Fibroblast of skin of right quadriceps (primary cell): ENCODE measurements around the gene CAMK1D.
A peak's percentile ranks its signal among the peaks of the same experiment; 100 is the strongest.

Experiments used
- DNase-seq: peaks from one replicate; pipeline ENCODE4 v3.0.0-alpha.2; 2013

The CAMK1D gene

DNA sequence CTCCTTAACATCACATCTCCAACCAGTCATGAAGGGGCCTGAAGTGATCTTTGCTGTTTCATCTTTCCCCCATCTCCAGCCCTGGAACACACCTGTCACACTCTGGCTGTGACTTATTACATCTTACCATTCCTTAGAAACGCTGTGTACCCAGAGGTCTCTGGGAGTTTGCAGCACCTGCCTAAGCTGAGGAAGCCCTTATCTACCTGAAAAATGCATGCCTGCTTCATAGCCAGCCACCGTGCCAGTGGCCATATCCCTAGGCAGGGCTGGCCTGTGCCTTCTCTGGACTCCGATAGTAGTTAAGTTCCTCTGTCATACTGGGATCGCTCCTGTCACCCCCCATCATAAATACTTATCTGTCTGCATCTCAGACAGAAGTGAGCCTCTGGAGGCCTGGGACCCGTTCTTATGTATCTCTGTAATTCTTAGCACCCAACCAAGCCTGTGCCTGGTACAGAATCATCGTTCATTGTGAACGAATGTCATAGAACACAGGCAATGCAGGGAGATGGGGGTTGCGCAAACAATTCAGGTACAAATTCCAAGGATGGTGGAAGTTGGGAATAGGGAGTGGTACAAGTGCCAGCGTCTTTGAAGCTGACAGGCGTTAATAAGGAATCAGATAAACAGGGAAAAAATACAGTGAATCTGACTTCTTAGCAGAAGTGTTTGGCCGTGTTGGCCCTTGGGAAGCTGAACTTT lies 254.6 kb downstream of the CAMK1D start:
- DNase-seq = no peak

DNA sequence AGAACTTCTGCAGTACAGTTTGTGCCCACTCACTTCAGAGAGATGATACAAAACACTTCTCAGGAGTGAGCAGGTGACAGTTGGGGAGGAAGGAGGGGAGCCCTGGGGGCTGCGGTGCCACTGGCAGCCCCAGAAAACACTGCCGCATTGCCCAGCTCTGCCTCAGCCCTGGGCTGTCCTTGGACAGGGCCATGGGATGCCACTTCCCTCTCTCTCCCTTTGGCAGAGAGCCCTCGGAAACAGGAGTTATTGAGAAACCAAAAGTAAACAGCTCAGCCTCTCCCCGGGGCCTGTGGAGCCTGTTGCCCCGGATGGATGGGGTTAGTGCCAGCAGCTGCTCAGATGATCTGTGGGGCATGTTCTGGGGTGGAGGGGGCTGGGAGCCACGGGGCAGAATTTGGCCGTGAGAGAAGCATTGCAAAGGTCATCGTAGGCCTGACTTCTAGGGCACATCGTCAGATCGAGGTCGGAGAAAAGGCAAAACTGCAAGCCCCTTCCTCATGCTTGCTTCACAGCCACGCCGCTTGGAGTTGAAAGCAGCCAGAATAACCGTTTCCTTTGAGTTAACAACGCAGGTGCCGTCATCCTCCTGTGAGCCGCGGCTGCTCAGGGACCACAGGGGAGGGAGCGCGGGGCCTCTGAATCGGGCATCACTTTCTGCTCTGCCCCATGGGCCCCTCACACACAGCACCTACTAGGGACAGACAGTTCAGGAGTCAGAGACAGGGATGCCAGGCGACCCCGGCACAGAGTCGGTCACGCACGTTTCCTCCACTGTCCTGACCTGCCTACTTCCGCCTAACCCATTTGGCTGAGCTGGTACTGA lies 256.4 kb downstream of the CAMK1D start:
- peak; percentile 6 for DNase-seq

DNA sequence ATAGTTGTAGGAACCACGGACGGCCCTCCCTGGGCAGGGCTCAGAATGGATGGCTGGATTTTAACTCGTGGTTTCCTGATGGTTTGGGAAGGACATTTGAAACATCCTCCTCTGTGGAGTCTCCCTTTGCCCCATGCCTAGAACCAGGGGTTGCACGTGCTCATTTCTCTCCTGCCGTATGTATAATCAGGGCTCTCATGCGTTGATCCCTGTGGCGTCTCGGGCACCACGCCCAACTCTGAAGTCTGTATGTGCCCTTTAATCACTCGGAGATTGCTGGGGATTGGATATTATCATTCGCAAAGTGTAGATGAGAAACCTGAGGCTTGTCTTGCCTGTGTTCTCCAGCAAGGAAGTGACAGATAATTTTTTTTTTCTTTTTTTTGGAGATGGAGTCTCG lies 257.1 kb downstream of the CAMK1D start:
- DNase-seq = no peak

DNA sequence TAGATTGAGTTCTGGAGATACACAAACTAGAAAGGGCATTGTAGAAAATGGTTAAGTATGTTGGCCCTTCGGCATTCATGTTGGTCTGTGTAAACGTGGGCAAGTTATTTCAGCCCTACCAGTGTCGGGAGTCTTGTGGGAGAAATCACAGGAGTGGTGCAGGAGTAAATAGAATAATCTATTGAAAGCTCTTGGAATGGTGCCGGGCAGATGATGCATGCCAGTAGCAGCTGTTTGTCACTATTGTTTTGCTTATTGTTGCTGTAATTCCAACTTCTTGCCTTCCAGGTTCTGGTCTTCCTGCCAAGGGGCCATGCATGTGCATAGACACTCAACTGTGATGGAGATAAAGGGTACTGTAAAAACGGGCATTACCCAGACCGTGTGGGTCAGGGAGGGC lies 259.4 kb downstream of the CAMK1D start:
- no peak for DNase-seq

DNA sequence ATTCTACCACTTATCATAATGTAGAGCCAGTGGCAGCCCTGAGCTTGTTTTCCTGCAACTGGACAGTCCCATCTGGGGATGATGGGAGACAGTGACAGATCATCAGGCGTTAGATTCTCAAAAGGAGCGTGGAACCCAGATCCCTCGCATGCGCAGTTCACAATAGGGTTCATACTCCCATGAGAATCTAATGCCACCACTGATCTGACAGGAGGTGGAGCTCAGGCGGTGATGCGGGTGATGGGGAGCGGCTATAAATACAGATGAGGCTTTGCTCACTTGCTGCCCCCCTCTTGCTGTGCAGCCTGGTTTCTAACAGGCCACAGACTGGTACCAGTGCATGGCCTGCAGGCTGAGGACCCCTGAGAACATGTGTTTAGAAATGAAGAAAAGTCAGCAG lies 260.1 kb downstream of the CAMK1D start:
- no peak for DNase-seq

DNA sequence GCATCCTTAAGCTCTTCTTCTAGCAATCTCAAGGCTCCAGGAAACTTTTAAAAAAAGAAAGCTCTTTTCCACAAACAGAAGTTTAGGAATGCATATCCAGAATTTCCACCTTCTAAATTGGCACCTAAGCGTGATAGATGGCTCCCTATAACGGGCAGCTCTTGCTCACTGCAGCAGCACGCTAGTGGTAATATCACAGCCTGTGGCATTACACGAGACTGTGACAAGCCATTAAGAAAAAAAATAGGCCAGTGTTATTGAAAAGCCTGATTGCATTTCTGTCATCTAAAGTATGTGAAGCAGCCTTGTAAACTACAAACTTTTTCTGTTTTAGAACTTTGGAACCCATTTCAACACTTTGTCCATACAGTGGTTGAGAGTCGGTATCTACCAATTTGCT lies 263.8 kb downstream of the CAMK1D start:
- DNase-seq = no peak

DNA sequence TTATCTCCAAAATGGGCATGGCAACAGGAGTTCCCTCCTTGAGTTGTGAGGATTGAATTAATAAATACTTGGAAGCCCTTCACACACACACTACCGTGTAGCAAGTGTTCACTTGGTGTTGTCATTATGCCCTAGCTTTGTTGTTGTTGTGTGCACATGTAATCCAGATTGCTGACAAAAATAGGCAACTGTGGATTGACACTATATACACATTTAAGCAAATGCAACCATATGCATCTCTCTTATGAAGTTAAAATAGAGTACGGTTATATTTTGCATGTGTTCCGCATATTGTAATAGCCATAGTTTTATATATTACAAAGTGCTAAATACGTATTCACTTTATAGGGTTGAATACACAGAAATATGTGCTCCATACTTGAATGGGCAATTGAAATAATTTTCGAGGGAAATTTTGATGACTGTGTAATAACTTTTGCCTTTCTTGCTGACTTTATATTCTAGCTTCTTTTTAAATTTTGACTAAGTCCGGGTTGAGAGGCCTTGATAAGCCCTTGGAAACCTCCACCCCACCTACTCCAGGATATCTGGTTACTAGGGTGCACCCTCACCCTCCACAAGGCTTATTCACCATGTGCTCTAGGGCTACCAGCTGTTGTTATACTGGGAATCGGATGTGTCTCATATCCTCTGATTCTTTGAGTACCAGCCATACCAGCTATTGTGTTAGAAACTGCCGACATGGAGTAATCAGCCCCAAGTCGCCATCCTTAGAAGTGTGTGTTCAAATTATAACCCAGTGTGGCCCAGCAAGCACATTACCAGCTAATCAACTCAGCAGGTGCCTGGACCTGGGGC lies 265.0 kb downstream of the CAMK1D start:
- no peak for DNase-seq

DNA sequence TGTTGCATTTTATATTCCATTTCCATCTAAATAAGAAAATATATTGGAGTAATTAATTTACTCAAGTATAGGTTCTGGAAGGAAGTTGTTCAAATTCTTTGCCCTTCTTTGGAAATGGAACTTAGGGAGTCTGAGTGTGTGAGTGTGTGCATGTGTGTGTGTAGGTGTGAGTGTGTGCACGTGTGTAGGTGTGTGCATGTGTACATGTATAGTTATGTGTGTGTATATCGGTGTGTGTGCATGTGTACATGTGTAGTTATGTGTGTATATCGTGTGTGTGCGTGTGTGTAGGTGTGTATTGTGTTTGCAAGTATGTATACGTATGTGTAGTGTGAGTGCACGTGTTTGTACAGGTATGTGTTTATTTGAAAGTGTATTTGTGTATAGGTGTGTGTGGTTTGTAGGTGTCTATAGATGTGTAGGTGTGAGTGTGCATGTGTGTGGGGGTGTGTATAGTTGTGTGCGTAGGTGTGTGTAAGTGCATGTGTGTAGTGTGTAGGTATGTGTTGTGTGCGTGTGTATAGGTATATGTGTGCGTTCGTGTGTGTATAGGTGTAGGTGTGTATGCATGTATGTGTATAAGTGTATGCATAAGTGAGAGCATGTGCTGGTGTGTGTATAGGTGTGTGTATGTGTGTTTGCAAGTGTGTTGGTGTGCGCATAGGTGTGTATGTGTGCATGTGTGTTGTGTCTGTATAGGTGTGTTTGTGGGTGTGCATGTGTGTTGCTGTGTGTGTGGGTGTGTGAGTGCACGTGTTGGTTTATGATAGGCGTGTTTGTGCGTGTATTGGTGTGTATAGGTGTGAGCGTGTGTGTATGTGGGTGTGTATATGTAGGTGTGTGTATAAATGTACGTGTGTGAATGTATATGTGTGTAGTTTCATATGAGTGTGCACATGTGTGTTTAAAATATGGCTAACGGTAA lies 266.2 kb downstream of the CAMK1D start:
- no peak for DNase-seq

DNA sequence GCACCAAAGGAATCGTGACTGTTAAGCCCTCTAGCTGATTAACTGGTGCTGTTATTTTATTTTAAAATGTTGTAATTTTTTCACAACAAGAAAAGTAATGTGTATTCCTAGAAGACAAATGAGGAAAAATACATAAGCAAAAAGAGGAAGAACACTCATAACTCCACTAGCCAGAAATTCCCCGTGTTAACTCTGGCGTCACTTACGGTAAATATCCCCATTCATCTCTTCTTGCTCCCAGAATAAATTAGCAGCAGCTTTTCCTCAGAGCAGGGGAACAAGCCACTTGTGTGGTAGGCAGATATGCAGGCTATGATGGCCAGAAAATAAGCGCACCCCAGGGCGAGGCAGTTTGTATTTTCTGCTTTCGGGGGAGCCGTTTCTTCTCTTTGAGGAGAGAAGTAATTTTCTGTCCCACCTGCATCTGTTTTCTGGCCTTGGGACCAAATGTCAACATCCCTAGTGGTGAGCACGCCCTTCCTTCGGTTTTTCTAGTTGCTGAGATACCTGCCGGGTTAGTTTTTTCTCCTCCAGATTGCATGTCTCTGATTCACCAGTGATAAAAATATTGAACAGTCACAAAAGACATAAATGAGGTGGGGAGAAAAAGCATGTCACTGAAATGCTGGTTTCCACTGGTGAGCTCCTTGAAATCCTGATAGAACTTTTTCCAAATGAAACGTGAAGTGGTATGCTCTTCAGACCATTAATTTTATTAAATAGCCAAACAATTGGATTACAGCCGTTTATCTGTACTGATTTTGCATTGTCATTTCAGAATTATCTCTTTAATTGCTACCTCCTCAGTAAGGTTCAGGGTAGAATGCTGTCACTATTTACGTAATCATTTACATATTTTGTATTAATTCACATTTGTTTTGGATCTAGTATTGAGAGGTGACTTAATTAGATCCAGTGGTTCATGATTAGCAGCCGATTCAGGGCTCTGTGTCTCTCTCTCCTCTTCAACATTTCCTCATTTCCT lies 268.1 kb downstream of the CAMK1D start:
- no peak for DNase-seq

DNA sequence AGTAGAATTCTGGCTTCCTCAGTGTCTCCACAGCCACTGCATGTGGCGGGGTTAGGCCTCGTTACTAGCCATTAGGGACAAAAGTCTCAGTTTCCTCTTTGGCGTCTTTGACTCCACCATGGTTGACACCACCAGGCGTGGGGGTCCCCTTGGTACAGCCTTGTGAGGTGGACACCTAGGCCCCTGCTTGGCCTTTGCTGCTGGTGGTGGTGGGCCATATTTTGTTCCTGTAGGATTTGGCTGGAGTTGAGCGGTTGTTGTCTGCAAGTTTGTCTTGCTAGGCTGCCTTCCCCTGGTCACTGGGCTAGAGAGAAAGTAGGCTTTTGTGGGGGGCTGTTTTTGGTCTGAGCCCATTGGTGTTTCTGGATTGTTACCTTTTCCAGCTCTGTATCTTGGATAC lies 272.7 kb downstream of the CAMK1D start:
- no peak for DNase-seq

DNA sequence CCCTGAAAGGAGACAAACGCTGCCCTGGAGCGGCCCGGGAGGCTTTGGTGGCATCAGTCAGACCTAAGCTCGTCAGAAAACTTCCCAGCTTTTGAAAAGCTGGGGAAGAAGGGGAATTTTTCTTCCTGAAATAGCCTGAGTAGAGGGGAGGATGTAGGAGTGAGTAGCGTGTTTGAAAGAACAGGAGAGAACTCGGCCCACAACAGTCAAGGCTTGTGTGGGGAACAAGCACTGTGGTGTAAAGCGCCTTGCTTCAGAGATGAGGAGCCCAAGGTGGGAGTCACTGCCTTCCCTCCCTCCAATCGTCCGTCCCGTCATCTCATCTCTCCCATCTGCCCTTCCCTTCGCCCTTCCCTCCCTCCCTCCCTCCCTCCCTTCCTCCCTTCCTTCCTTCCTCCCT lies 273.3 kb downstream of the CAMK1D start:
- no peak for DNase-seq

DNA sequence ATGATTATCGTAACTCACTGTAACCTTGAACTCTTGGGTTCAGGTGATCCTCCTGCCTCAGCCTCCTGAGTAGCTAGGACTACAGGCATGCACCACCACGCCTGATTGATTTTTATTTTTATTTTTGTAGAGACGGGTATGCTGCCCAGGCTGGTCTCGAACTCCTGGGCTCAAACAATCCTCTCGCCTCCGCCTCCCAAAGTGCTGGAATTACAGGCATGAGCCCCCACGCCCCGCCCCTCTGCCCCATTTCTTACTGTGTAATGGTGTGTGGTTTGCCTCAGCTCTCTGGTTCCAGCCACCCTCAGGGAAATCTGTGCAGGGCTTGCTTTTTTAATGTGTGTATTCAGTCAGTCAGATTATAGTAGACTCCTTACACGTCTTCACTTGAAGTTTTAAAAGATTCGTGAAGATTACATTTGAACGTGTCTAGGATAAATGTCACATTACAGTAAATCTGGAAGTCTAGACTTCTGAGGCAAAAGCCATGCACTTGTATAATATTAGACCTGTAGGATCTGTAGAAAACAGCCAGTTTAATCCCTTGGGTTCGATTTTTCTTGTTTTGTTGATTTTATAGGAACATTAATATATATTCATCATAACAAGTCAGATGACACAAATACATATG lies 276.2 kb downstream of the CAMK1D start:
- no peak for DNase-seq

DNA sequence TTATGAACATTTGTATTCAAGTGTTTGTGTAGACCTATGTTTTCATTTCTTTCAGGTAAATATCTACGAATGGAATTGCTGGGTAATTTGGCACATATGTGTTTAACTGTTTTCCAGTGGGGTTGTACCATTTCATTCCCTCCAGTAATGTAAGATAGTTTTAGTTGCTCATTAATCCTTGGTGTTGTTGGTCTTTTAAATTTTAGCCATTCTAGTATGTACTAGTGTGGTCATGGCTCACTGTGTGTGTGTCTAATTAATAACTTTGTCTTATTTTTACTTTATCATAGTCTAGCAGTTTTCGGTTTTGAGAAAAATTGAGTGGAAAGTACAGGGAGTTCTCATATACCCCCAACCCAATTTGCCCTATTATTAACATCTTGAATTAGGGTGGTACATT lies 278.8 kb downstream of the CAMK1D start:
- no peak for DNase-seq

DNA sequence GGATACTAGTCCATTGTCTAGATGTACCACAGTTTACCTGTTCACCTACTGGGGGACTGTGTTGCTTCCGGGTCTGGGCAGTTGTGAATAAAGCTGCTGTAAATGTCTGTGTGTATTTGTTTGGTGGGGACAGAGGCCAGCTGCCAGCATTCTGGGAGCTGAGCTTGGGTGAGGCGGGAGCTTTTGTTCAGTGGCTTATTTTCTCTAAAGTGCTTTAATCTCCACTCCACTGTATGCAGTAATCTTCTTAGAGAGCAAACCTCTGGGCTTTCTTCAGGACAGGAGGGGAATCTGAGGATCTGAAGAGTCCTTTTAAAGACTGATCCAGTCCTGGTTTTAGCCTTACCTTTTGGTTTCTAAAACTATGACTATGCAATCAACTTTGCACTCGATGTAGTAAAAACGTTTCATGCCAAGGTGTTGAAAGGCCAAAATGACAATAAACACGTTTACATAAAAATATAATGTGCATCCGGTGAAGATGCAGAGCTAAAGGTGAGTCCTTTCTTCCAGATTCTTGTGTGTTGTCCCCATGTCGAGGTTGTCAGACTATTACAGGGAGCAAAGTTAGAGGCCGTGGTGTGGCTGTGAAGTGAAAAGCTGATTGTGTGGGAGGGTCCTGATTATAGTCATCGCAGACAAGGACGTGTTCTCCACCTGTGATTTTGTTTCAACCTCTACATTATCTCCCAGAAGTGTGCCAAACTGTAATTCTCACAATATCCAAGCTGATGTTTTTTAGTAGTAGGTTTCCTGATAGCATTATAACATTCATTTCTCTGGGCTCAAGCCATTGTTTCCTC lies 279.8 kb downstream of the CAMK1D start:
- no peak for DNase-seq

DNA sequence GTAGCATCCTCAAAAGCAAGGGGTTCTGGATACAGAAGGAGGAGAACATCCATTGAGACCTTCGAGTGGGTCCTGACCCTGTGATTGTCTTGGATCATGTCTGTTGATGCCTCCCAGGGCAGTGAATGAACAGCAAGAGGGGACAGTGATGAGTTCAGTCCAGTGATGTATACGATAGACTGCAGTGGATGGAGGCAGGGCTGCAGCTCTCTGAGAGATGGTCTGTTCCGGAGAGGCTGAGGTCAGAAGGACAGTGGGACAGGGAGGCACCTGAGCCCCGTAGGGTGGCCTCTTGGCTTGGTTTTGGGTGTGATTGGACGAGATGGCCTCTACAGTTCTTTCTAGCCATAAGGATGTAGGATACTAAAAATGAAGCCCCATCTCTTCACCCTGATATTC lies 280.4 kb downstream of the CAMK1D start:
- DNase-seq = no peak

DNA sequence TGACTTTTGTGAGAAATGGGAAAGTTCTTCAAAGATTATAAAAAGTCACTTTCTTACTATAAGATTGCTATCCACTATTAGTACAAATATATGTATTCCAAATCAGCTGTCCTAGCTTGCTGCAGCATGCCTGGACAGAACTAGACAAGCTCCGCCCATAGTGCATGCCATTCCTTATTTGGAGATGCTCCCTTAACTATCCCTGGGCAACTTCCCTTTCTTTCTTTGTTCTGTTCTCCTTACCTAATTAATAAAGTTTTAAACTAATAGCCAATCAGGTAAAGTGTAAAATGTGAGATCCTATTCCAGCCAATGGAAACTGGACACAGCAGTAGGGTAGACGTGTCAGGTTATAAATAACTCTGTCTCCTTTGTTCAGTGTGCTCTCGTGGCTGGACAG lies 281.9 kb downstream of the CAMK1D start:
- DNase-seq = peak; percentile 22

DNA sequence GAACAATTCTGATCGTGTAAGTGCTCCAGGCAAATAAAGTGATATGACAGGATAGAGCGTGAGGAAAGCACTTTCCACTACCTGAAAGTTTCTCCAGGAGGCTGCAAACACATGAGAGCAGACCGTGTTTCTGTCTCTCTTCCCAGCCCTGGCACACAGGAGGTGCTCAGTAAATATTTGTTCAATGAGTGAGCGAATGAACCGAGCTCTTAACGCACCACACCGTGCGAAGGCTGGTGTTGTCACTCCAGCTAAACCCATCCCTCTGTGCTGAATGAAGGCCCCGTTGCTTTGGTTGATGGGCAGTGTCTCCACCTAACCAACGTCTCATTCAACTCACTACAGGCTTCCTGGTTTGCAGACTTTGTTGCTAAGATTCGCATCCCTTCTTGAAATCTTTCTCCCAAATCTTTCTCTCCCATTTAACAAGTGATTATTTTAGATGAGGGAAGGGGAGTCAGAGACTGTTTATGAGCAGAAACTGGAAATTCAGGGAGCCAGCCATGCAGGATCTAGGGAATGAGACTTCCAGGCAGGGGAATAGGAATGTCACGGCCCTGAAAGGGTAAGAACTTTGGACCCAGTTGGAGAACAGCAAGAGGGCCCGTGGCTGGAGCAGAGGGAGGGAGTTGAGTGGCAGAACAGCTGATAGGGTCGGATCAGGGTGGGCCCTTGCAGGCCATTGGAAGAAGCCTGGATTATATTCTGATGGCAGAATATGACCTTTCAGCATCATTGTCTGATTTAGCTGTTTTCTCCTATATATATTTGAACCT lies 282.6 kb downstream of the CAMK1D start:
- no peak for DNase-seq

DNA sequence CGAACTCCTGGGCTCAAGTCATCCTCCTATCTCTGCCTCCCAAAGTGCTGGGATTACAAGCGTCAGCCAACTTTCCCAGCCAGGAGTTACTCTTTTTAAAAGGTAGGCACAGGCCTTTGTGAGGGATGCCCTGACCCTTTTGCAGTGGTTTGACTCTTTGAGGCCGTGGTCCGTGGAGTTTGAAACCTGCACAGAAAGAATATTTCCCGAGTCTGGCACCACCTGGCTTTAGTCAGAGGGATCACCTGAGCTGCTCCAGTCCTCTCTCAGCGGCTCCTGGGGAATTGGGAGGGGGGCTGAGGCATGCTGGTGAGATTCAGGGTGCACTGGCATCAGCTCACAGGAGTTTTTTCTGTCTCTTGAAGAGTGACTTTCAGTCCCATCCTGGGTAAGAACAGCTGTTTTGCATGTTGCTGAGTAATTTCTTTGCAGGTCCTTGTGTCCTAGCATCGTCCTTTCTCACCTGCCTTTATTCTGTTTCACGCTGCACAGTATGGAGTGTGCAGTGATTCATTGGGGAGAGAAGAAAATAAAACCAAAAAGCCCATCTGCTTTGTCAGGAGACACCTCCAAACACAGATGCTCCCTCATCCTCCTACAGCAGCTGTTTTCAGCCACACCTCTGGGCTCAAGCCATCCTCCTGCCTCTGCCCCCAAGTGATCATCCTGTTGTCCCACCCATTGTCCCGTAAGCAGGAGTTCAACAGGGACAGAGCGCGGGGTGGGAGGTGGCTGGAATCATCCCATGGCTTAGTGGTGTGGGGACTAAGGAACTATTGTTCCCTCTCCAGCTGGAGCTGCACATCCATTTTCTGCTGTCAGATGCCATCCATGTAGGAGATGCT lies 284.7 kb downstream of the CAMK1D start:
- DNase-seq = no peak
